DND-41 (cell line): ENCODE data around the gene STOML3.

Experiments used
- CTCF ChIP-seq: IDR thresholded peaks from 2 replicates; pipeline ENCODE4 v1.5.1; 2012; ENCODE audit warnings: borderline replicate concordance, low read length, moderate library complexity, mild to moderate bottlenecking; ENCODE audit not compliant: poor library complexity, severe bottlenecking; ENCODE audit errors: extremely low read depth
- EZH2 ChIP-seq: IDR thresholded peaks from 3 replicates; pipeline ENCODE4 v1.6.1; 2012; ENCODE audit warnings: borderline replicate concordance, low read depth, mild to moderate bottlenecking, moderate library complexity, low read length, inconsistent platforms; ENCODE audit not compliant: severe bottlenecking

- TF ChIP-seq CTCF = no peak
- no peak for TF ChIP-seq EZH2
Measured at GRCh38 chr13:39035204-39035603, 44.6 kb upstream of the STOML3 start.
